ENCODE measurements around the gene SATB2.

The SATB2 gene

GRCh38 chr2:199303728-199304177 is 154.0 kb downstream of the SATB2 start:
- DNase-seq (ENCODE audit: low read depth, low spot score) = peak; percentile 95
- TF ChIP-seq, protein P1, sequence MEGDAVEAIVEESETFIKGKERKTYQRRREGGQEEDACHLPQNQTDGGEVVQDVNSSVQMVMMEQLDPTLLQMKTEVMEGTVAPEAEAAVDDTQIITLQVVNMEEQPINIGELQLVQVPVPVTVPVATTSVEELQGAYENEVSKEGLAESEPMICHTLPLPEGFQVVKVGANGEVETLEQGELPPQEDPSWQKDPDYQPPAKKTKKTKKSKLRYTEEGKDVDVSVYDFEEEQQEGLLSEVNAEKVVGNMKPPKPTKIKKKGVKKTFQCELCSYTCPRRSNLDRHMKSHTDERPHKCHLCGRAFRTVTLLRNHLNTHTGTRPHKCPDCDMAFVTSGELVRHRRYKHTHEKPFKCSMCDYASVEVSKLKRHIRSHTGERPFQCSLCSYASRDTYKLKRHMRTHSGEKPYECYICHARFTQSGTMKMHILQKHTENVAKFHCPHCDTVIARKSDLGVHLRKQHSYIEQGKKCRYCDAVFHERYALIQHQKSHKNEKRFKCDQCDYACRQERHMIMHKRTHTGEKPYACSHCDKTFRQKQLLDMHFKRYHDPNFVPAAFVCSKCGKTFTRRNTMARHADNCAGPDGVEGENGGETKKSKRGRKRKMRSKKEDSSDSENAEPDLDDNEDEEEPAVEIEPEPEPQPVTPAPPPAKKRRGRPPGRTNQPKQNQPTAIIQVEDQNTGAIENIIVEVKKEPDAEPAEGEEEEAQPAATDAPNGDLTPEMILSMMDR (IDR thresholded peaks at IDR 0.05; ENCODE audit: insufficient read depth, low read length, missing control alignments) = no peak
- H3K4me3 ChIP-seq (ENCODE audit: low read depth, low read length) = no peak overlapping the region; the same call in 1 of the 2 replicates
- POLR2A ChIA-PET = interaction anchor here (0.9 kb wide), 1 partner anchor 284 kb away, joined by 3 read pairs; no protein-coding TSS in a partner anchor
- CTCF ChIA-PET = interaction anchor here (1.3 to 3.3 kb wide), 2 partner anchors 10 to 160 kb away, joined by 4 to 10 read pairs; no protein-coding TSS in a partner anchor

DNA sequence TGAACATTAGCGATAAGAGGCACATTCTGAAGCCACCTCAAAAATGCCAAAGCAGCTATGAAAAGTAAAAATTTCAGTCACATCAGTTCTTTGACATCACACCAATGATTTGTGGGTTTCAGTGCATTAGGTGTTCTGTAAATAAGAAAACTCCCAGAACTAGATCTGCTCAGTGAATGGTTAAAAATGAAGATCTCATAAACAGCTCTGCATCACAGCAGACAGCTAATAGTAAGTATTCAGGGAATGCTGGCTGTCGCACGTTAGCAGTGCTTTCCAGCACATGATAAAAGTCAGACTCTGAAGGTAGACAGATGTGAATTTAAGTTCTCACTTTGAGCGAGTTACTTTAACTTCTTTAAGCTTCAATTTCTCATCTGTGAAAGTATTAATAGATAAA is 154.9 kb downstream of the SATB2 start:
- POLR2A ChIA-PET = interaction anchor here (0.9 kb wide), 1 partner anchor 283 kb away, joined by 3 read pairs; no protein-coding TSS in a partner anchor
- TF ChIP-seq, protein P1 (IDR thresholded peaks at IDR 0.05; ENCODE audit: insufficient read depth, low read length, missing control alignments) = no peak
- no peak for DNase-seq (ENCODE audit: low read depth, low spot score)
- H3K4me3 ChIP-seq (ENCODE audit: low read depth, low read length) = no peak overlapping the region
- CTCF ChIA-PET = interaction anchor here (0.7 to 3.3 kb wide), 4 partner anchors 9 to 989 kb away, joined by 3 to 10 read pairs (median 4); no protein-coding TSS in a partner anchor

GRCh38 chr2:199288424-199288823 is 169.3 kb downstream of the SATB2 start:
- CTCF ChIA-PET = no interaction called here
- DNase-seq (ENCODE audit: low read depth, low spot score) = no peak
- POLR2A ChIA-PET = no interaction called here
- TF ChIP-seq, protein P1 (IDR thresholded peaks at IDR 0.05; ENCODE audit: insufficient read depth, low read length, missing control alignments) = no peak
- no peak overlapping the region for H3K4me3 ChIP-seq (ENCODE audit: low read depth, low read length)

- TF ChIP-seq, protein P1 (IDR thresholded peaks at IDR 0.05; ENCODE audit: insufficient read depth, low read length, missing control alignments) = no peak
- no peak overlapping the region for H3K4me3 ChIP-seq (ENCODE audit: low read depth, low read length)
- ChIA-PET CTCF (no interaction called here), POLR2A (no interaction called here)
- no peak for DNase-seq (ENCODE audit: low read depth, low spot score)
Observed at GRCh38 chr2:199282309-199282708, 175.4 kb downstream of the SATB2 start.

DNA sequence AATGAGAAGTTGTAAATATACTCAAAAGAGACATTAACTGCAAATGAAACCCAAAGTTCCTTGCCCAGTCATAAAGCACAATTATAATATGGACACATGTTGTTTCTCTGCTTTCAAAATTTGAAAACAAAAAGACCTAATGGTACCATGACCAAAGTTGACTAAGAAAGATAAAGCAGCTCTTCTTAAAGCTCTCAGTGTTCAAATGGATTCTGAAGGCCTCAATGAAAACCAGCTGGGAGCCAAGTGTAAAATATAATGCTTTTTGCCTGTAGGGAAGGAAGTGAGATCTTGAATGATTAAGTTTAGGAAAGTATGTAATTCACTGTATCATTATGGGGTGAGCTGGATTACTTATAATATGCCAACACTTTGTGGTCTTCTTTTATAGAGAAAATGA is 178.6 kb downstream of the SATB2 start:
- ChIA-PET CTCF (no interaction called here), POLR2A (no interaction called here)
- no peak for DNase-seq (ENCODE audit: low read depth, low spot score)
- TF ChIP-seq, protein P1 (IDR thresholded peaks at IDR 0.05; ENCODE audit: insufficient read depth, low read length, missing control alignments) = no peak
- no peak overlapping the region for H3K4me3 ChIP-seq (ENCODE audit: low read depth, low read length)

DNA sequence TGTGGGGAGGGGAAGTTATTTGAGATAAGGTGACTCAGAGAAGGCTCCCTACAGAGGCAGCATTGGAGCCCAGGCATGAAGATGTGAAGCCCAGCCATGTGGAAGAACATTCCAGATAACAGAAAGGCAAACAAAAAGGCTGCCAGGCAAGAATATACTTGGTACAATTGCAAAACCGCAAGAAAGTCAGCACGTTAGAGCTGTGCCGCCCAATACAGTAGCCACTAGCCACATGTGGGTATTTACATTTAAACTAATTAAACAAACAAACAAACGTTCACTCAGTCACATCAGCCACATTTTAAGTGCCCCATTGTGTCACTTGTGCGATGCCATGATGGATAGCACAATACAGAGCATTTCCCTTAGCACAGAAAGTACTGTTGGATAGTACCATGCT is 179.6 kb downstream of the SATB2 start:
- no peak for DNase-seq (ENCODE audit: low read depth, low spot score)
- POLR2A ChIA-PET = no interaction called here
- H3K4me3 ChIP-seq (ENCODE audit: low read depth, low read length) = no peak overlapping the region
- CTCF ChIA-PET = interaction anchor here (1.5 kb wide), 1 partner anchor 21 kb away, joined by 5 read pairs; no protein-coding TSS in a partner anchor
- TF ChIP-seq, protein P1 (IDR thresholded peaks at IDR 0.05; ENCODE audit: insufficient read depth, low read length, missing control alignments) = no peak
